DOHH2 (cell line): Measurements from ENCODE around the gene LDAH.

ENCODE experiments used
- H3F3A ChIP-seq: fragments of 200-600 bp; sonication (generic), shearing (Covaris generic); 2 replicates; pipeline ENCODE4 v1.6.0; 2016; ENCODE audit warnings: antibody characterized with exemption, mild to moderate bottlenecking; ENCODE audit not compliant: control insufficient read depth, insufficient read depth
- H3K27ac ChIP-seq: fragments of 200-600 bp; sonication (generic); 2 replicates; pipeline ENCODE4 v1.5.1; 2014; ENCODE audit warnings: low read depth, mild to moderate bottlenecking, low read length, moderate library complexity
- H3K27me3 ChIP-seq: fragments of 200-600 bp; sonication (generic); 2 replicates; pipeline ENCODE4 v1.6.1; 2014; ENCODE audit warnings: mild to moderate bottlenecking, low read length, mixed read lengths; ENCODE audit not compliant: control insufficient read depth
- H3K36me3 ChIP-seq: fragments of 200-600 bp; sonication (generic); 2 replicates; pipeline ENCODE4 v1.6.1; 2014; ENCODE audit warnings: mild to moderate bottlenecking, low read length, moderate library complexity, mixed read lengths; ENCODE audit not compliant: control insufficient read depth
- H3K4me1 ChIP-seq: fragments of 200-600 bp; sonication (generic); 2 replicates; pipeline ENCODE4 v1.6.1; 2014; ENCODE audit warnings: mild to moderate bottlenecking, low read length, mixed read lengths; ENCODE audit not compliant: control insufficient read depth
- H3K4me2 ChIP-seq: fragments of 200-600 bp; sonication (generic); 2 replicates; pipeline ENCODE4 v1.6.0; 2014; ENCODE audit warnings: mild to moderate bottlenecking, low read length, moderate library complexity
- H3K4me3 ChIP-seq: fragments of 200-600 bp; sonication (generic); 2 replicates; pipeline ENCODE4 v1.5.1; 2014; ENCODE audit warnings: mild to moderate bottlenecking, low read length, mixed read lengths
- H3K79me2 ChIP-seq: fragments of 200-600 bp; sonication (generic); 2 replicates; pipeline ENCODE4 v1.6.1; 2014; ENCODE audit warnings: mild to moderate bottlenecking, low read length, mixed read lengths; ENCODE audit not compliant: control insufficient read depth
- H3K9me2 ChIP-seq: fragments of 200-600 bp; sonication (generic); replicated peaks from 2 replicates; pipeline ENCODE4 v1.6.1; 2014; ENCODE audit warnings: mild to moderate bottlenecking, low read length, mixed read lengths; ENCODE audit not compliant: control insufficient read depth
- H3K9me3 ChIP-seq: fragments of 200-600 bp; sonication (generic); 2 replicates; pipeline ENCODE4 v1.6.1; 2014; ENCODE audit warnings: antibody characterized with exemption, low read length, mixed read lengths; ENCODE audit not compliant: control insufficient read depth, insufficient read depth
- H4K20me1 ChIP-seq: fragments of 200-600 bp; sonication (generic); 2 replicates; pipeline ENCODE4 v1.6.0; 2014; ENCODE audit warnings: low read depth, mild to moderate bottlenecking, antibody characterized with exemption, low read length, moderate library complexity; ENCODE audit not compliant: control insufficient read depth, insufficient read depth
- EZH2phosphoT487 ChIP-seq: fragments of 200-600 bp; sonication (generic); IDR thresholded peaks from 2 replicates; pipeline ENCODE4 v1.6.1; 2017; ENCODE audit warnings: borderline replicate concordance, mild to moderate bottlenecking, antibody characterized with exemption, low read length, moderate library complexity, mixed read lengths
- TF ChIP-seq, protein P1 (sequence below): fragments of 200-600 bp; sonication (generic); IDR thresholded peaks from one replicate; pipeline ENCODE4 v1.5.1; 2014; ENCODE audit warnings: antibody characterized with exemption, mild to moderate bottlenecking, low read depth, low read length; ENCODE audit not compliant: poor library complexity, severe bottlenecking

Gene LDAH

DNA sequence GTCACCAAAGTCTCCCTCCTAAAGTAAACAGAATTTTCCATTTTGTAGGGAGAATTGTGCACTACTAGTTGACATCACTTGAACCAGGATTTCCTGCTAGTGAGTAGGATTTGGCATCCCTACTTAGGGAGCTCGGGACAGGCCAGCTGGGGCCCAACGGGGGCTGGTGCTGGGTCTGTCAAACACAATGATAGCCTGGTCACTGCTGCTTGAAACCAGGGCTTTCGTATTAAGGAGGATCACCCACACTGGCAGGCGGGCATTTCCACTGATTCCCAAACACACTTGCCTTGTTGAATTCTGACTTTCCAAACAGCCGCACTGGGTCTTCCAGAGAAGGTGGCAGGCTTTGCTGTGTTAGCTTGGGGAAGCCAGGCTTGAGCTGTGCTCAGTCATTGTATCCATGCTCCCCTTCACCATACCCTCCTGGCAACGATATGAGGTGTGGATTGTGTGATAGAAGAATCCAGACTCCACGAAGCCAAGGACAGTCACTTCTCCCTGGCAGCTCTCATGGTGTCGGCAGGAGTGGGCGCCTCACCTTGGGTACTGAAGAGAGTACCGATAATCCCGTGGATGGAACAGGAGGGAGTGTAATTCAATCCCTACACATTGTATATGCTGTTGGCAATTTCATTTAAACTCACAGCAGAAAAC is 148.5 kb downstream of the LDAH start:
- Histone ChIP-seq H3K36me3 (no peaks in the 10 kb centered on the region), H3K27ac (no peak overlapping the region), H3K9me2 (no peaks in the 10 kb centered on the region), H3K27me3 (peaks cover 12% of the 10 kb centered on the region), H3K4me2 (no peak overlapping the region), H3K4me1 (peaks cover 75% of the 10 kb centered on the region), H4K20me1 (no peaks in the 10 kb centered on the region), H3F3A (peaks cover 26% of the 10 kb centered on the region), H3K4me3 (no peak overlapping the region), H3K79me2 (no peaks in the 10 kb centered on the region), H3K9me3 (no peaks in the 10 kb centered on the region)
- TF ChIP-seq, protein P1, sequence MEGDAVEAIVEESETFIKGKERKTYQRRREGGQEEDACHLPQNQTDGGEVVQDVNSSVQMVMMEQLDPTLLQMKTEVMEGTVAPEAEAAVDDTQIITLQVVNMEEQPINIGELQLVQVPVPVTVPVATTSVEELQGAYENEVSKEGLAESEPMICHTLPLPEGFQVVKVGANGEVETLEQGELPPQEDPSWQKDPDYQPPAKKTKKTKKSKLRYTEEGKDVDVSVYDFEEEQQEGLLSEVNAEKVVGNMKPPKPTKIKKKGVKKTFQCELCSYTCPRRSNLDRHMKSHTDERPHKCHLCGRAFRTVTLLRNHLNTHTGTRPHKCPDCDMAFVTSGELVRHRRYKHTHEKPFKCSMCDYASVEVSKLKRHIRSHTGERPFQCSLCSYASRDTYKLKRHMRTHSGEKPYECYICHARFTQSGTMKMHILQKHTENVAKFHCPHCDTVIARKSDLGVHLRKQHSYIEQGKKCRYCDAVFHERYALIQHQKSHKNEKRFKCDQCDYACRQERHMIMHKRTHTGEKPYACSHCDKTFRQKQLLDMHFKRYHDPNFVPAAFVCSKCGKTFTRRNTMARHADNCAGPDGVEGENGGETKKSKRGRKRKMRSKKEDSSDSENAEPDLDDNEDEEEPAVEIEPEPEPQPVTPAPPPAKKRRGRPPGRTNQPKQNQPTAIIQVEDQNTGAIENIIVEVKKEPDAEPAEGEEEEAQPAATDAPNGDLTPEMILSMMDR: no peak
- no peak for TF ChIP-seq EZH2phosphoT487

DNA sequence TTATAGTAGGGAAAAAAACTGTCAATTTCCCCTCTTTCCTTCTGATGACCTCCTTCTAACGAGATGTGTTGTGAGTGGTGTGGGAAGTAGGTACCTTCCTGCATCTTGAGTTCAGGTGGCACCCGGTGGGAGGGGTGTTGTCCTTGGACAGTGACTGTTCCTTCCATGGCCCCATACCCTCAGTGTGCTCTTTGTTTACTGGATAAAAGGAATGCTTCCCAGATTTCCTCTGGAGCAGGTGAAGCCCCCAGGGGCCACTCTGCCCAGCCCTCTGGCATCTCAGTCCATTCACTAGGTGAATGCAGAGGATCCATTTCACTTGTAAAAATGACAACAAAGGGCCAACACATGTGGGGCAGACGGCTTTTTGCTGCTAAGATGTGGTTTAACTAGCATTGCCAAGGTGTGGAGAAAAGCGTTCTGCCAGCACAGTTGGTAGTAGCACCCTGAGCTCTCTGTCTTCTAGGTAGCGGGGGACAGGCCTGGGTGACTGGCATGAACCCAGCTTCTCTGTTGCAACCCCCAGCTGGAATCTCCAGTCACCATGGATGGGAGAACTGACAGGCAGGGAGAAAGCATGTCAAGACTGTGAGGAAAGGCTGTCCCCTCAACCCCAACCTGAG is 149.1 kb downstream of the LDAH start:
- peak overlapping the region; percentile 12; the same call in 1 of the 2 replicates for H3K4me3 ChIP-seq
- H3K9me2 ChIP-seq: no peaks in the 10 kb centered on the region
- H3K4me2 ChIP-seq: peak overlapping the region; percentile 61
- no peaks in the 10 kb centered on the region for H3K9me3 ChIP-seq
- no peaks in the 10 kb centered on the region for H3K79me2 ChIP-seq
- H3K27ac ChIP-seq: no peak overlapping the region
- TF ChIP-seq, protein P1: no peak
- TF ChIP-seq EZH2phosphoT487: no peak
- peaks cover 69% of the 10 kb centered on the region for H3K4me1 ChIP-seq
- H3F3A ChIP-seq: peaks cover 26% of the 10 kb centered on the region
- peaks cover 16% of the 10 kb centered on the region for H3K27me3 ChIP-seq
- H3K36me3 ChIP-seq: no peaks in the 10 kb centered on the region
- H4K20me1 ChIP-seq: no peaks in the 10 kb centered on the region

DNA sequence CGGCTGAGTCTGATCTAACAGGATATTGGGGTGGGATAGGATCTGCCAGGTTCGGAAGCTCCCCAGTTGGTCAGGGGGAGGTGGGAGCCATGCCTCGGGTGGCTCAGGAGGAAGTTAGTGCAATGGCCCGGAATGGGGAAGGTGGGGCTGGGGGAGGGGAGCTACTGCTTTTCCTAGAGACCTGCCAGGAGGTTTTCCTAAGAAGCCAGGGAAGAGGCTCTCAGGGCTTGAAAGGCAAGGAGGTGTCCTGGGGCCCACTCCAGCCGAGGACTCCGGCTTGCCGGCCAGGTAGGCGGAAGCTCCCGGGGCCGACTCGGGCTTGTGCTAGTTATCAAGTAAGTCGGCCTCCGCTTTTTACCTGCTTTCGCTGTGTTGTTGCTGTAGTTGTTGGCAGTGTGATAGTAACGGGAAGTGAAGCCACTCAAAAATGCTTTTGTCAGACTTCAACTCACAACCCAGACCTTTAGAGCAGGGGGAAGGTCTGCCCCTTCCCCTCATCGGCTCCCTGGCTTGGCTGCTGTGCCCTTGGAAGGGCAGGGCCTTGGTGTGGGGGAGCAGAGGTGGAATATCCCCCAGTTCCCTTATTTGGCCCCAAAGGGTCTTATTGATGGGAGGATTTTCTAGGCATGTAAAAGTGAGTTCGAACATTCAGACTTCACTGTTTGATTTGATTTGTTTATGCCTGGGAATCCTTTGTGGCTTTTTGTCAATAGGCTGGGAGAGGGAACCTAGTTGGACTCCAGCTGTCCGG is 150.5 kb downstream of the LDAH start:
- Histone ChIP-seq H3K27me3 (peaks cover 31% of the 10 kb centered on the region), H3K27ac (peak overlapping the region; percentile 16; the same call in 1 of the 2 replicates), H3K79me2 (no peaks in the 10 kb centered on the region), H3K4me1 (peaks cover 55% of the 10 kb centered on the region), H3F3A (peaks cover 13% of the 10 kb centered on the region), H4K20me1 (no peaks in the 10 kb centered on the region), H3K4me3 (peak overlapping the region; percentile 57), H3K9me2 (no peaks in the 10 kb centered on the region), H3K4me2 (peak overlapping the region; percentile 61), H3K36me3 (no peaks in the 10 kb centered on the region), H3K9me3 (no peaks in the 10 kb centered on the region)
- no peak for TF ChIP-seq EZH2phosphoT487
- TF ChIP-seq, protein P1: no peak
